NCI-H748 treated with DMSO at 0.1 percent for 48 hours (cell line): Measurements from ENCODE around the gene GALNT18.

Source experiments
- DNase-seq: peaks from one replicate; lab custom pipeline; 2025; lab: John Stamatoyannopoulos, UW

Gene GALNT18

GRCh38 chr11:11237070-11237832 lies 384.6 kb downstream of the GALNT18 start:
- no peak for DNase-seq

GRCh38 chr11:11236498-11237059 lies 385.2 kb downstream of the GALNT18 start:
- DNase-seq, result no peak

- no peak for DNase-seq
These were observed 390.0 kb downstream of the GALNT18 start for GRCh38 chr11:11231763-11232162.

- no peak for DNase-seq
These were observed 390.8 kb downstream of the GALNT18 start for GRCh38 chr11:11230802-11231562.

GRCh38 chr11:11230087-11230486 lies 391.7 kb downstream of the GALNT18 start:
- no peak for DNase-seq

GRCh38 chr11:11229647-11230046 lies 392.2 kb downstream of the GALNT18 start:
- no peak for DNase-seq

GRCh38 chr11:11227296-11228085 lies 394.3 kb downstream of the GALNT18 start:
- DNase-seq, result no peak
